Spleen (tissue), 11 donors: ENCODE measurements around the gene CYP20A1. TPM values are rescaled to one million over a fixed set of nuclear protein-coding genes. Genes with fewer than 3 reads are reported as not detected.
"Not testable (repeated sequence)": the region's sequence is repeated elsewhere in the genome, so short reads cannot be mapped to it uniquely, and the experiment has no call there.

Experiments used
- DNase-seq: peaks from one replicate; pipeline ENCODE4 v3.0.0-alpha.2; 2020
- H3K27ac ChIP-seq, 8 donors: fragments of 200-600 bp; sonication (generic) in 7 of 8; 1 replicate in 4 of 8; 2 replicates in 4 of 8; pipeline versions ENCODE4 v1.5.0 to v1.8.0; 2016 to 2021; ENCODE audit warnings: inconsistent platforms in 4 of 8, mild to moderate bottlenecking in 4 of 8, moderate library complexity in 1 of 8
- H3K27me3 ChIP-seq, 7 donors: fragments of 200-600 bp; sonication (generic) in 6 of 7; replicated peaks in 1 of 7; 1 replicate in 4 of 7; 2 replicates in 3 of 7; pipeline versions ENCODE4 v1.5.0 to v1.8.0; 2016 to 2021; ENCODE audit warnings: inconsistent platforms in 3 of 7, mild to moderate bottlenecking in 1 of 7
- H3K36me3 ChIP-seq, 6 donors: fragments of 200-600 bp; sonication (generic) in 5 of 6; 1 replicate in 4 of 6; 2 replicates in 2 of 6; pipeline versions ENCODE4 v1.5.0 to v1.8.0; 2016 to 2021; ENCODE audit warnings: inconsistent platforms in 2 of 6
- H3K4me1 ChIP-seq, 6 donors: fragments of 200-600 bp; sonication (generic) in 5 of 6; 1 replicate in 3 of 6; 2 replicates in 3 of 6; pipeline versions ENCODE4 v1.5.0 to v1.8.0; 2016 to 2021; ENCODE audit warnings: inconsistent platforms in 3 of 6
- H3K4me3 ChIP-seq, 8 donors: fragments of 200-600 bp; sonication (generic) in 7 of 8; 1 replicate in 4 of 8; 2 replicates in 4 of 8; pipeline versions ENCODE4 v1.5.0 to v1.8.0; 2016 to 2021; ENCODE audit warnings: inconsistent platforms in 4 of 8, mild to moderate bottlenecking in 4 of 8, moderate library complexity in 2 of 8
- H3K9me3 ChIP-seq, 8 donors: fragments of 200-600 bp; sonication (generic) in 7 of 8; 1 replicate in 4 of 8; 2 replicates in 4 of 8; pipeline versions ENCODE4 v1.5.0 to v1.8.0; 2016 to 2021; ENCODE audit warnings: inconsistent platforms in 4 of 8
- POLR2A ChIP-seq, 3 donors: fragments of 450-650 bp; IDR thresholded peaks; one replicate each; pipeline ENCODE4 v1.5.1; 2017; ENCODE audit warnings: antibody characterized with exemption in 3 of 3, mild to moderate bottlenecking in 1 of 3
- POLR2AphosphoS5 ChIP-seq, 3 donors: sonication (generic); formaldehyde crosslinking; IDR thresholded peaks; one replicate each; pipeline ENCODE4 v1.5.1; 2017; ENCODE audit warnings: antibody characterized with exemption in 3 of 3
- WGBS, 5 donors: extraction: QIAGEN DNeasy Blood & Tissue Kit in 3 of 5; methylation state at CpG; one replicate each; pipeline versions ENCODE4 v1.1.5 to v1.1.7; 2013 to 2018; 5-methylcytosine and 5-hydroxymethylcytosine counted together
- intact Hi-C: fragments of 100-400 bp; cut with DNase I; formaldehyde crosslinking; loops from one replicate; pipeline ENCODE4 v1.15.0; 2023; ENCODE audit warnings: low total_unique reads
- polyA plus RNA-seq, 3 donors: library from polyadenylated mRNA; stranded (reverse); fragments of 200-250 nt; gene quantifications; one replicate each; pipeline ENCODE4 v1.2.1, GENCODE V29; 2013
- total RNA-seq, 7 donors: library from RNA; depleted of rRNA in 3 of 7; stranded (reverse); fragments of >200 nt in 3 of 7; fragmentation: NEBNext Ultra II Directional in 4 of 7; extraction: Animal tissue kit (Norgen Biotek cat#: 25700) in 4 of 7; gene quantifications; one replicate each; pipeline versions ENCODE4 v1.1.0 to v1.2.1, GENCODE V29; 2016 to 2021
- TF ChIP-seq, protein P1 (sequence below), 11 experiments: fragments of 200-600 bp in 7 of 11; fragments of 450-650 bp in 4 of 11; sonication (generic) in 4 of 11; IDR thresholded peaks in 8 of 11; conservative IDR thresholded peaks in 3 of 11; 1 replicate in 7 of 11; 2 replicates in 4 of 11; pipeline versions ENCODE4 v1.4.0 to v1.8.0; 2016 to 2021; ENCODE audit warnings: antibody characterized with exemption in 11 of 11, inconsistent platforms in 4 of 11, mild to moderate bottlenecking in 1 of 11
- donor health status: healthy with polysubstance abuse.
- donor health status: DM: no; HTN: no; CAD: no; lungs with moderate emphysema.
- donor health status: DM: no; HTN: no; CAD: no.
- donor health status: Bipolar disorder and iron deficiency.
- donor health status: healthy.
- donor health status: DM: no; HTN: no; CAD: no.
- donor health status: DM: yes; HTN: yes; CAD: no.

CYP20A1 gene
- total and polyA plus RNA-seq, 10 donors, result 6.5 to 32.2 (median 26.7) TPM

DNA sequence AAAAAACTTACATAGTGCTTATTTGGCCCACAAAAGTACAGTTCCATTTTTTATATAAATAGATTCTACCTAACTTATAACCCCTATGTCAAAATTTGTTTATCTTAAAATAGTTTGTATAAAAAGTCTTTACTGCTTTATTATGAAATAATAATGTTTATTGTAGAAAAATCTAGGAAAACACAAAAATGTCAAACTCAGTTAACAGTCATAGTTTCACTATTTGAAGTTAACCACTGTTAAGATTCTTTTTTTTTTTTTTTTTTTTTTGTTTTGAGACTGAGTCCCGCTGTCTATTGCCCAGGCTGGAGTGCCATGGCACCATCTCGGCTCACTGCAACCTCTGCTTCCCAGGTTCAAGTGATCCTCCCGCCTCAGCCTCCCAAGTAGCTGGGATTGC is 62.8 kb downstream of the CYP20A1 start:
- Histone ChIP-seq H3K4me1 (no peaks in the 10 kb centered on the region), H3K4me3 (no peak overlapping the region), H3K27ac (no peak overlapping the region), H3K27me3 (no peaks in the 10 kb centered on the region), H3K36me3 (peaks cover 0 to 86% (median 17%) of the 10 kb centered on the region in 6 donors), H3K9me3 (no peaks in the 10 kb centered on the region)
- WGBS, 5 donors, result 93 to 100% (median 98%) methylated on average over 3 of the region's 3 CpGs
- TF ChIP-seq POLR2AphosphoS5 (IDR thresholded peaks at IDR 0.05) (no peak), POLR2A (IDR thresholded peaks at IDR 0.05) (no peak)
- TF ChIP-seq, protein P1, sequence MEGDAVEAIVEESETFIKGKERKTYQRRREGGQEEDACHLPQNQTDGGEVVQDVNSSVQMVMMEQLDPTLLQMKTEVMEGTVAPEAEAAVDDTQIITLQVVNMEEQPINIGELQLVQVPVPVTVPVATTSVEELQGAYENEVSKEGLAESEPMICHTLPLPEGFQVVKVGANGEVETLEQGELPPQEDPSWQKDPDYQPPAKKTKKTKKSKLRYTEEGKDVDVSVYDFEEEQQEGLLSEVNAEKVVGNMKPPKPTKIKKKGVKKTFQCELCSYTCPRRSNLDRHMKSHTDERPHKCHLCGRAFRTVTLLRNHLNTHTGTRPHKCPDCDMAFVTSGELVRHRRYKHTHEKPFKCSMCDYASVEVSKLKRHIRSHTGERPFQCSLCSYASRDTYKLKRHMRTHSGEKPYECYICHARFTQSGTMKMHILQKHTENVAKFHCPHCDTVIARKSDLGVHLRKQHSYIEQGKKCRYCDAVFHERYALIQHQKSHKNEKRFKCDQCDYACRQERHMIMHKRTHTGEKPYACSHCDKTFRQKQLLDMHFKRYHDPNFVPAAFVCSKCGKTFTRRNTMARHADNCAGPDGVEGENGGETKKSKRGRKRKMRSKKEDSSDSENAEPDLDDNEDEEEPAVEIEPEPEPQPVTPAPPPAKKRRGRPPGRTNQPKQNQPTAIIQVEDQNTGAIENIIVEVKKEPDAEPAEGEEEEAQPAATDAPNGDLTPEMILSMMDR (IDR thresholded peaks at IDR 0.05 in 8 of 11, conservative IDR thresholded peaks at IDR 0.05 in 3 of 11), result no peak
- intact Hi-C loops, result no loop called here
- no peak for DNase-seq

GRCh38 chr2:203302586-203302985 is 63.8 kb downstream of the CYP20A1 start:
- H3K27me3 ChIP-seq, H3K4me1 ChIP-seq, H3K9me3 ChIP-seq, DNase-seq, intact Hi-C loops, H3K27ac ChIP-seq, H3K4me3 ChIP-seq: not testable (repeated sequence)
- H3K36me3 ChIP-seq, result peaks cover 0 to 86% (median 12%) of the 10 kb centered on the region in 6 donors
- 95 to 99% (median 98%) methylated on average over 8 of the region's 8 CpGs for WGBS, 5 donors

GRCh38 chr2:203310688-203311436 is 72.0 kb downstream of the CYP20A1 start:
- no peak overlapping the region for H3K27ac ChIP-seq
- H3K36me3 ChIP-seq, result peaks cover 0 to 35% (median 3%) of the 10 kb centered on the region in 6 donors
- no peak for DNase-seq
- H3K27me3 ChIP-seq, result no peaks in the 10 kb centered on the region
- no peak overlapping the region for H3K4me3 ChIP-seq
- 93 to 96% (median 95%) methylated on average over 3 of the region's 3 CpGs for WGBS, 5 donors
- no peaks in the 10 kb centered on the region for H3K4me1 ChIP-seq
- no peaks in the 10 kb centered on the region for H3K9me3 ChIP-seq
- intact Hi-C loops, result no loop called here
- TF ChIP-seq POLR2A (IDR thresholded peaks at IDR 0.05), result no peak
- no peak for TF ChIP-seq POLR2AphosphoS5 (IDR thresholded peaks at IDR 0.05)
- TF ChIP-seq, protein P1 (IDR thresholded peaks at IDR 0.05 in 8 of 11, conservative IDR thresholded peaks at IDR 0.05 in 3 of 11), result no peak

GRCh38 chr2:203326356-203326755 is 87.5 kb downstream of the CYP20A1 start:
- TF ChIP-seq, protein P1 (IDR thresholded peaks at IDR 0.05 in 8 of 11, conservative IDR thresholded peaks at IDR 0.05 in 3 of 11), result no peak
- TF ChIP-seq POLR2AphosphoS5 (IDR thresholded peaks at IDR 0.05) (no peak), POLR2A (IDR thresholded peaks at IDR 0.05) (no peak)
- intact Hi-C loops, result no loop called here
- H3K27ac ChIP-seq, result no peak overlapping the region
- 62 to 85% (median 73%) methylated on average over 1 of the region's 1 CpG for WGBS, 5 donors
- DNase-seq, result no peak
- H3K27me3 ChIP-seq, result no peaks in the 10 kb centered on the region
- no peaks in the 10 kb centered on the region for H3K9me3 ChIP-seq
- no peaks in the 10 kb centered on the region for H3K36me3 ChIP-seq
- H3K4me3 ChIP-seq, result no peak overlapping the region
- H3K4me1 ChIP-seq, result peaks cover 0 to 37% (median 26%) of the 10 kb centered on the region in 6 donors
